ENCODE results near the gene ATP10B.

GRCh38 chr5:160747559-160747958 is 104.5 kb downstream of the ATP10B start:
- TF ChIP-seq, protein P1, sequence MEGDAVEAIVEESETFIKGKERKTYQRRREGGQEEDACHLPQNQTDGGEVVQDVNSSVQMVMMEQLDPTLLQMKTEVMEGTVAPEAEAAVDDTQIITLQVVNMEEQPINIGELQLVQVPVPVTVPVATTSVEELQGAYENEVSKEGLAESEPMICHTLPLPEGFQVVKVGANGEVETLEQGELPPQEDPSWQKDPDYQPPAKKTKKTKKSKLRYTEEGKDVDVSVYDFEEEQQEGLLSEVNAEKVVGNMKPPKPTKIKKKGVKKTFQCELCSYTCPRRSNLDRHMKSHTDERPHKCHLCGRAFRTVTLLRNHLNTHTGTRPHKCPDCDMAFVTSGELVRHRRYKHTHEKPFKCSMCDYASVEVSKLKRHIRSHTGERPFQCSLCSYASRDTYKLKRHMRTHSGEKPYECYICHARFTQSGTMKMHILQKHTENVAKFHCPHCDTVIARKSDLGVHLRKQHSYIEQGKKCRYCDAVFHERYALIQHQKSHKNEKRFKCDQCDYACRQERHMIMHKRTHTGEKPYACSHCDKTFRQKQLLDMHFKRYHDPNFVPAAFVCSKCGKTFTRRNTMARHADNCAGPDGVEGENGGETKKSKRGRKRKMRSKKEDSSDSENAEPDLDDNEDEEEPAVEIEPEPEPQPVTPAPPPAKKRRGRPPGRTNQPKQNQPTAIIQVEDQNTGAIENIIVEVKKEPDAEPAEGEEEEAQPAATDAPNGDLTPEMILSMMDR (IDR thresholded peaks at IDR 0.05), result no peak
- no peak for TF ChIP-seq POLR2A (IDR thresholded peaks at IDR 0.05)

All from adrenal gland (tissue), 5 donors.